Renal cortical epithelial cell (primary cell): Measurements from ENCODE around the gene NXPH3. TPM values are rescaled to one million over a fixed set of nuclear protein-coding genes. Genes with fewer than 3 reads are reported as not detected.

Source experiments
- DNase-seq: peaks from one replicate; pipeline ENCODE4 v3.0.0-alpha.2; 2011; ENCODE audit warnings: low read depth
- total RNA-seq: library from RNA; depleted of rRNA; stranded (reverse); fragments of >200 nt; gene quantifications from 2 replicates; pipeline ENCODE4 v1.2.3, GENCODE V29; 2014

Gene NXPH3
- total RNA-seq, 1 donor from 2014 or later: 0.10 TPM

DNA sequence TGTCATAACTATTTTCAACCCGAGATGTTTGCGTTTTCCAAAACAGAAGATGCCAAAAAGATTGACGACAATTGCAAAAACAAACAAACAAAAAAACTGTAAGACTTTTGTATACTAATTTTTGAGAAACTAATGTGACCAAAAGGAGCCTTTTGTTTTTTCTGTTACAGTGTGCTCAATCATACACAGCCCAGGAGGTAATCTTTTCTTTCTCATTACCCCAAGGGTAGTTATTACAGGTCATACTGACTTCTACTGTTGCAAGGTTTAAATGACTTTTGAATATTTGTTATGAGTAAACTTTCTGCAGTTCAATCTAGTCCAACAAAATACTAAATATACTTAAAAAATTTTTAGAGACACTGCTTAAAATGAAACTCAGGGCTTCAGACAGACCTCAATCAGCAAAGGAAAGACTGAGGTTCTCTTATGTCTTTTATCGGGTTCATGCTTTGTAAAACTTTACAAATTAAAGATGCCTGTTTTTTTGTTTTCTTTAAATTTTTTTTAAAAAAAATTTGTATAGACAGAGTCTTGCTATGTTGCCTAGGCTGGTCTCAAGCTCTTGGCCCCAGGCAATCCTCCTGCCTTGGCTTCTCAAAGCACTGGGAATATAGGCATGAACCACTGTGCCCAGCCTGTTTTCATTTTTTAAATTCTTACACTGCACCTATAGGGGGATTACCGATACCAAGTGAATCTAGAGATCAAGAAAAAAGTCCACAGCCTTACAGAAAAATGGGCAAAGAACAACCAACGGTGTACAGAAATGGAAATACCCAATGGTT, 54.6 kb downstream of the NXPH3 start:
- DNase-seq: no peak

DNA sequence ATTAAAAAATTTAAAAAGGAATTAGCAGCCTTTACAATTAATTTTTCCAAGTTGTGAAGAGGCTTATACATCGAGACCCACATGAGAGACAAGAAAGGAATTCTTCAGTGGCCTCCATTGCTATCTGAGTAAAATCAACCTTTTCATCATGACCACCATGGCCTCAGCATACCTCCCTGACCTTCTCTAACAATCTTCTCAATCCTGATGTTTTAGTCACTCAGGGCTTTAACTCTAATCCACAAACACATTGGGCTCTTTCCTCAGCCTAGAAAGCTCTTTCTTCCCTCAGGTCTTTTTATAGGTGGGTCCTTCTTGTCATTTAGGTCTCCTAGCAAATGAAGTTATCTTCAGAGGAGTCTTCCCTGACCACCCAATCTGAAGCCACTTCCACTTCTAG, 55.8 kb downstream of the NXPH3 start:
- DNase-seq: no peak

Other genes with a start within 250 kb of the NXPH3 start
- 11.5 and 28.4 TPM in 2 replicates for gene ZNF652, start 213.6 kb upstream of the NXPH3 start, total RNA-seq
- gene PHB1, start 161.0 kb upstream of the NXPH3 start, total RNA-seq: 166 and 219 TPM in 2 replicates
- 0.25 TPM in 1 of 2 replicates, not detected in the other for gene NGFR, start 80.6 kb upstream of the NXPH3 start, total RNA-seq
- 40.3 and 54.2 TPM in 2 replicates for gene SPOP, start 102.2 kb downstream of the NXPH3 start, total RNA-seq
- 34.9 and 65.8 TPM in 2 replicates for gene SLC35B1, start 132.1 kb downstream of the NXPH3 start, total RNA-seq
- 3.1 and 6.0 TPM in 2 replicates for gene FAM117A, start 188.3 kb downstream of the NXPH3 start, total RNA-seq
- gene KAT7, start 212.8 kb downstream of the NXPH3 start, total RNA-seq: 21.0 and 47.6 TPM in 2 replicates